ENCODE data around the gene ACSS1. TPM values are rescaled to one million over a fixed set of nuclear protein-coding genes. Genes with fewer than 3 reads are reported as not detected.

Gene ACSS1
- total RNA-seq, 1 experiment from 2014 or later = 1.5 TPM

- 0 out of 2 replicates have a peak overlapping the region, but pooled peaks have one; percentile 4 for H3K27ac Mint-ChIP-seq
- no peak overlapping the region for H3K4me3 Mint-ChIP-seq
- no peaks in the 10 kb centered on the region for H3K27me3 Mint-ChIP-seq (ENCODE audit: low read depth)
- H3K4me1 Mint-ChIP-seq = no peaks in the 10 kb centered on the region
- ATAC-seq (no peak), DNase-seq (ENCODE audit: low spot score) (no peak)
- H3K36me3 Mint-ChIP-seq = peaks cover 41% of the 10 kb centered on the region
- POLR2A ChIA-PET = no interaction called here
- CTCF ChIA-PET = interaction anchor here (0.5 to 1.4 kb wide), 3 partner anchors 9 to 451 kb away, joined by 3 read pairs; no protein-coding TSS in a partner anchor
- H3K9me3 Mint-ChIP-seq = no peaks in the 10 kb centered on the region
- TF ChIP-seq ETV6 (CRISPR knock-in tag; IDR thresholded peaks at IDR 0.05) (no peak), CREM (CRISPR knock-in tag; IDR thresholded peaks at IDR 0.05) (no peak), JUN (CRISPR knock-in tag; IDR thresholded peaks at IDR 0.05) (no peak), IRF2 (CRISPR knock-in tag; IDR thresholded peaks at IDR 0.05; ENCODE audit: borderline replicate concordance, low read depth) (no peak), NFATC4 (CRISPR knock-in tag; IDR thresholded peaks at IDR 0.05) (no peak), SMAD4 (CRISPR knock-in tag; IDR thresholded peaks at IDR 0.05) (no peak), ELF4 (CRISPR knock-in tag; IDR thresholded peaks at IDR 0.05; ENCODE audit: low read depth) (no peak), TP53 (CRISPR knock-in tag; IDR thresholded peaks at IDR 0.05) (no peak), JAZF1 (CRISPR knock-in tag; IDR thresholded peaks at IDR 0.05) (no peak), ZNF263 (CRISPR knock-in tag; IDR thresholded peaks at IDR 0.05; ENCODE audit: low read depth) (no peak), ZNF317 (CRISPR knock-in tag; IDR thresholded peaks at IDR 0.05; ENCODE audit: borderline replicate concordance, low read depth) (no peak), NFE2L1 (CRISPR knock-in tag; IDR thresholded peaks at IDR 0.05) (no peak), E2F4 (CRISPR knock-in tag; IDR thresholded peaks at IDR 0.05; ENCODE audit: borderline replicate concordance, low read depth) (no peak), TEAD1 (CRISPR knock-in tag; IDR thresholded peaks at IDR 0.05) (no peak)
- TF ChIP-seq, protein P1, sequence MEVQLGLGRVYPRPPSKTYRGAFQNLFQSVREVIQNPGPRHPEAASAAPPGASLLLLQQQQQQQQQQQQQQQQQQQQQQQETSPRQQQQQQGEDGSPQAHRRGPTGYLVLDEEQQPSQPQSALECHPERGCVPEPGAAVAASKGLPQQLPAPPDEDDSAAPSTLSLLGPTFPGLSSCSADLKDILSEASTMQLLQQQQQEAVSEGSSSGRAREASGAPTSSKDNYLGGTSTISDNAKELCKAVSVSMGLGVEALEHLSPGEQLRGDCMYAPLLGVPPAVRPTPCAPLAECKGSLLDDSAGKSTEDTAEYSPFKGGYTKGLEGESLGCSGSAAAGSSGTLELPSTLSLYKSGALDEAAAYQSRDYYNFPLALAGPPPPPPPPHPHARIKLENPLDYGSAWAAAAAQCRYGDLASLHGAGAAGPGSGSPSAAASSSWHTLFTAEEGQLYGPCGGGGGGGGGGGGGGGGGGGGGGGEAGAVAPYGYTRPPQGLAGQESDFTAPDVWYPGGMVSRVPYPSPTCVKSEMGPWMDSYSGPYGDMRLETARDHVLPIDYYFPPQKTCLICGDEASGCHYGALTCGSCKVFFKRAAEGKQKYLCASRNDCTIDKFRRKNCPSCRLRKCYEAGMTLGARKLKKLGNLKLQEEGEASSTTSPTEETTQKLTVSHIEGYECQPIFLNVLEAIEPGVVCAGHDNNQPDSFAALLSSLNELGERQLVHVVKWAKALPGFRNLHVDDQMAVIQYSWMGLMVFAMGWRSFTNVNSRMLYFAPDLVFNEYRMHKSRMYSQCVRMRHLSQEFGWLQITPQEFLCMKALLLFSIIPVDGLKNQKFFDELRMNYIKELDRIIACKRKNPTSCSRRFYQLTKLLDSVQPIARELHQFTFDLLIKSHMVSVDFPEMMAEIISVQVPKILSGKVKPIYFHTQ (CRISPR knock-in tag; IDR thresholded peaks at IDR 0.05) = no peak
Observed at GRCh38 chr20:24963672-24964505, 94.0 kb downstream of the ACSS1 start.

DNA sequence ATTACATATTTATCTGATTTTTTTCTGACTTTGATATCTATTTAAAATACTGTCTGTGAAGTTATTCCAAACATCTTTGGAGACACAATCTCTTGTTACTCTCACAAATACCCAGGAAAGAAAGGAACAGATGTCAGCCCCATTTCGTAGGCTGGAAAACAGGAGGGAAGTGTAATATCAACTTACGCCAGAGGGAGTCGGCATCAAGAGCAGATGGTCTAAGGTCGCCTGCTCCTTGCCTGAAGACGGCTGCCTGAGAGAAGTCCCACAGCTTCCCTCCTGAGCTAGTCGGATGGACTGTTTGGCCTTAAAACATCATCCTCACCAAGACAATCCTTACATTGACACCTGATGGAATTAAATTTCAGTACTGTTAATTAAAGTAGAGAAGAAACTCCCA lies 95.4 kb downstream of the ACSS1 start:
- no peak for ATAC-seq
- TF ChIP-seq FOXK1 (CRISPR knock-in tag; IDR thresholded peaks at IDR 0.05) = no peak
- TF ChIP-seq SMAD3 (CRISPR knock-in tag; IDR thresholded peaks at IDR 0.05; ENCODE audit: borderline replicate concordance) = no peak
- no peak for TF ChIP-seq TCF7 (CRISPR knock-in tag; IDR thresholded peaks at IDR 0.05; ENCODE audit: low read depth)
- TF ChIP-seq ZNF671 (CRISPR knock-in tag; IDR thresholded peaks at IDR 0.05) = no peak
- TF ChIP-seq ZNF121 (CRISPR knock-in tag; IDR thresholded peaks at IDR 0.05) = no peak
- TF ChIP-seq ZNF416 (CRISPR knock-in tag; IDR thresholded peaks at IDR 0.05) = no peak
- no peak for TF ChIP-seq ESRRA (CRISPR knock-in tag; IDR thresholded peaks at IDR 0.05; ENCODE audit: borderline replicate concordance)
- TF ChIP-seq CREB1 (CRISPR knock-in tag; IDR thresholded peaks at IDR 0.05) = no peak
- TF ChIP-seq IRF2 (CRISPR knock-in tag; IDR thresholded peaks at IDR 0.05; ENCODE audit: borderline replicate concordance, low read depth) = no peak
- TF ChIP-seq JAZF1 (CRISPR knock-in tag; IDR thresholded peaks at IDR 0.05) = no peak
- TF ChIP-seq ERG (CRISPR knock-in tag; IDR thresholded peaks at IDR 0.05) = no peak
- TF ChIP-seq PREB (CRISPR knock-in tag; IDR thresholded peaks at IDR 0.05; ENCODE audit: borderline replicate concordance) = no peak
- TF ChIP-seq MYBL2 (CRISPR knock-in tag; IDR thresholded peaks at IDR 0.05) = no peak
- no peak for TF ChIP-seq FOXP1 (CRISPR knock-in tag; IDR thresholded peaks at IDR 0.05; ENCODE audit: borderline replicate concordance)
- TF ChIP-seq ATF2 (CRISPR knock-in tag; IDR thresholded peaks at IDR 0.05; ENCODE audit: borderline replicate concordance, low read depth) = no peak
- H3K27ac Mint-ChIP-seq = no peak overlapping the region
- no peaks in the 10 kb centered on the region for H3K27me3 Mint-ChIP-seq (ENCODE audit: low read depth)
- no peak for DNase-seq (ENCODE audit: low spot score)
- H3K9me3 Mint-ChIP-seq = no peaks in the 10 kb centered on the region
- no peak overlapping the region for H3K4me3 Mint-ChIP-seq
- ChIA-PET POLR2A (no interaction called here), CTCF (interaction anchor here (1.4 kb wide), 1 partner anchor 10 kb away, joined by 3 read pairs; no protein-coding TSS in a partner anchor)
- H3K4me1 Mint-ChIP-seq = no peaks in the 10 kb centered on the region
- peaks cover 28% of the 10 kb centered on the region for H3K36me3 Mint-ChIP-seq

Measured in WTC11 (cell line).